Uterus (tissue), 4 donors: ENCODE data around the gene SKP1. TPM values are rescaled to one million over a fixed set of nuclear protein-coding genes. Genes with fewer than 3 reads are reported as not detected.

Experiments
- DNase-seq, 2 donors: peaks; one replicate each; pipeline ENCODE4 v3.0.0-alpha.2; 2019 to 2020
- H3K27ac ChIP-seq, 2 donors: fragments of 200-600 bp; sonication (generic); 1 replicate in 1 of 2; 2 replicates in 1 of 2; pipeline ENCODE4 v1.5.1; 2016 to 2018
- H3K27me3 ChIP-seq, 2 donors: fragments of 200-600 bp; sonication (generic); one replicate each; pipeline ENCODE4 v1.5.1; 2018 to 2019; ENCODE audit warnings: control low read depth in 1 of 2
- H3K36me3 ChIP-seq, 2 donors: fragments of 200-600 bp; sonication (generic); one replicate each; pipeline ENCODE4 v1.5.1; 2019; ENCODE audit warnings: control low read depth in 1 of 2
- H3K4me1 ChIP-seq, 2 donors: fragments of 200-600 bp; sonication (generic); one replicate each; pipeline ENCODE4 v1.5.1; 2018 to 2019; ENCODE audit warnings: control low read depth in 1 of 2
- H3K4me3 ChIP-seq, 2 donors: fragments of 200-600 bp; sonication (generic); 1 replicate in 1 of 2; 2 replicates in 1 of 2; pipeline ENCODE4 v1.5.1; 2018 to 2019; ENCODE audit warnings: mild to moderate bottlenecking in 1 of 2
- H3K9me3 ChIP-seq, 2 donors: fragments of 200-600 bp; sonication (generic); one replicate each; pipeline ENCODE4 v1.5.1; 2019; ENCODE audit warnings: control low read depth in 1 of 2
- POLR2A ChIP-seq, 2 donors: fragments of 450-650 bp; IDR thresholded peaks; one replicate each; pipeline ENCODE4 v1.6.1; 2016; ENCODE audit warnings: antibody characterized with exemption in 2 of 2, mild to moderate bottlenecking in 1 of 2, moderate library complexity in 1 of 2
- intact Hi-C: fragments of 100-400 bp; cut with DNase I; formaldehyde crosslinking; loops from one replicate; pipeline ENCODE4 v1.15.1; 2023; ENCODE audit warnings: low total_unique reads
- total RNA-seq, 4 donors: library from RNA; depleted of rRNA in 3 of 4; stranded (reverse); fragments of >200 nt in 3 of 4; gene quantifications; one replicate each; pipeline versions ENCODE4 v1.1.0 to v1.2.4, GENCODE V29; 2014 to 2023
- TF ChIP-seq, protein P1 (sequence below), 4 experiments: fragments of 200-600 bp in 2 of 4; fragments of 450-650 bp in 2 of 4; sonication (generic) in 2 of 4; IDR thresholded peaks; one replicate each; pipeline ENCODE4 v1.5.1; 2016 to 2019; ENCODE audit warnings: antibody characterized with exemption in 4 of 4, mild to moderate bottlenecking in 2 of 4, moderate library complexity in 1 of 4
- donor health status: DM: yes; HTN: yes; CAD: no.

The SKP1 gene
- total RNA-seq, 4 donors from 2014 or later = 198 to 343 (median 235) TPM

DNA sequence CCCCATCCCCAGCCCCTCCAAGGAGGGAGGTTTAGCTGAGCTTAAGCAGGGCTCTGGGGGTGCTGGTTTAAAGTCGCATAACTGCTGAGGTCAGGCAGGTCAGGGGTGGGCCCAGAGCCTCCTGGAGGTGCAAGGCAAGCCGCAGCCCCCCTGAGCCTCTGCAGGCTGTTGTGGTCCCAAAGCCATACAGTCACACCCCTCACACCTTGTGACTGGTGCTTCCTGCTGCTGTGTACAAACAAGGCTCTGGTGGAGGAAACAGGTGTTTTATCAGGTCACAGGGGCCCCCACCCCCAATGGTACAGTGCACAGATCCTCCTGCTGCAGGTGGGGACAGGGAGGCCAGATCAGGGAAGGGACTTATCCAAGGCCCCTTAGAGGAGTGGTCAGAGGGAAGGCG is 54.2 kb downstream of the SKP1 start:
- Histone ChIP-seq H3K27me3 (no peaks in the 10 kb centered on the region), H3K4me3 (no peak overlapping the region), H3K9me3 (no peaks in the 10 kb centered on the region), H3K4me1 (peaks cover 0 to 8% of the 10 kb centered on the region in 2 donors), H3K36me3 (no peaks in the 10 kb centered on the region), H3K27ac (no peak overlapping the region)
- TF ChIP-seq, protein P1, sequence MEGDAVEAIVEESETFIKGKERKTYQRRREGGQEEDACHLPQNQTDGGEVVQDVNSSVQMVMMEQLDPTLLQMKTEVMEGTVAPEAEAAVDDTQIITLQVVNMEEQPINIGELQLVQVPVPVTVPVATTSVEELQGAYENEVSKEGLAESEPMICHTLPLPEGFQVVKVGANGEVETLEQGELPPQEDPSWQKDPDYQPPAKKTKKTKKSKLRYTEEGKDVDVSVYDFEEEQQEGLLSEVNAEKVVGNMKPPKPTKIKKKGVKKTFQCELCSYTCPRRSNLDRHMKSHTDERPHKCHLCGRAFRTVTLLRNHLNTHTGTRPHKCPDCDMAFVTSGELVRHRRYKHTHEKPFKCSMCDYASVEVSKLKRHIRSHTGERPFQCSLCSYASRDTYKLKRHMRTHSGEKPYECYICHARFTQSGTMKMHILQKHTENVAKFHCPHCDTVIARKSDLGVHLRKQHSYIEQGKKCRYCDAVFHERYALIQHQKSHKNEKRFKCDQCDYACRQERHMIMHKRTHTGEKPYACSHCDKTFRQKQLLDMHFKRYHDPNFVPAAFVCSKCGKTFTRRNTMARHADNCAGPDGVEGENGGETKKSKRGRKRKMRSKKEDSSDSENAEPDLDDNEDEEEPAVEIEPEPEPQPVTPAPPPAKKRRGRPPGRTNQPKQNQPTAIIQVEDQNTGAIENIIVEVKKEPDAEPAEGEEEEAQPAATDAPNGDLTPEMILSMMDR (IDR thresholded peaks at IDR 0.05) = no peak
- no peak for TF ChIP-seq POLR2A (IDR thresholded peaks at IDR 0.05)
- intact Hi-C loops = no loop called here
- DNase-seq = no peak

DNA sequence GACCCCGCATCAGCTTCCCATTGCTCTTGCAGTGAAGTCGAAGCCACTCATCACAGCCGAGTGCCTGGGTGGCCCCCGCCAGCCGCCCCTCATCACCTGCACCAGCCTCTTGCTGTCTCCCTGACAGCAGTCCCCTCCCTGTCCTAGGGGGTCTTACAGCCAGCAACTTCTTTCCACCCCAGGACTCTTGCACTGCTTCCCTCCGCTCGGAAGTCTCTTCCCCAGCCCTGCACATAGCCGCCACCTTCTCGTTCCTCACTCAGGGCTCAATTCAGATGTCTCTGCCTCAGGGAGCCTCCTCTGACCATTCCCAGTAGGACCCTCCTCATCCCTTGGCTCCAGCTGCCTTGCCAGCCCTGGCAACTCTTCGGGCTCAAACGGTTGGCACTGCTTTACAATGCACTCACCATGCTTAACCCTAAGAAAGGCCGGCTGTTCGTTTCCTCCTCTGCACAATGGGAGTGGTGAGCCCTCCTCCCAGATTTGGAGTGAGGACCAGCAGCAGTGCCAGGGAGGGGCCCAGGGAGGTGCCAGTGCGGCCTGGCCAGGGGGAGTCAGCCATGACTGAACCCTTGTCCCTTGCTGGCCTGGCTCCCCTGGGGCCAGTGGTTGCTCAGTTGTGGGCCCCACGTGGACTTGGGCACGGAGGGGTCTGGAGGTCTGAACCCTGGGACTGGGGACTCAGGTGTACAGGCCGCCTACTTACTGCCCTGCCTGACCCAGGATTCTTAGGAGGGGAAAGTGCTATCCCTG is 56.2 kb downstream of the SKP1 start:
- H3K4me3 ChIP-seq = no peak overlapping the region
- no peak overlapping the region for H3K27ac ChIP-seq
- no peaks in the 10 kb centered on the region for H3K36me3 ChIP-seq
- no peak for DNase-seq
- intact Hi-C loops = no loop called here
- H3K4me1 ChIP-seq = peaks cover 0 to 8% of the 10 kb centered on the region in 2 donors
- TF ChIP-seq, protein P1 (IDR thresholded peaks at IDR 0.05) = no peak
- no peak for TF ChIP-seq POLR2A (IDR thresholded peaks at IDR 0.05)
- H3K27me3 ChIP-seq = no peaks in the 10 kb centered on the region
- H3K9me3 ChIP-seq = no peaks in the 10 kb centered on the region

DNA sequence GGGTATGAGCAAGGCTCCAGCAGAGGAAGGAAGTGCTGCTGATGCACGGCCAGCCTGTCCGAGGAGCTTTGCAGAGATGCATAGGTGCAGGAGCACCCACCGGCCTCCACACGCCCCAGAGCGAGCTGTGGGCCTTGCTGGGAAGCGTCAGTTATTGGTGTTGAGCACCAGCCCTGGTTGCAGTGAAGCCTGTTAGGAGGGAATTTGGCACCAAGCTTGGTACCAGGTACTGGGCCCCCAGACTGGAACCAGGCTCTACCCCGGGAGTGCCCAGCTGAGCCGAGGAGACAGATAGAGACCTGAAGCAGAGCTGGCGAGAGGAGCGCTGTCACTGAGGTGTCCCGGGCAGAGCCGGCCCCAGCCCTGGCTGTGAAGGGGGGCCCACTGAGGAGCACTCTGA is 57.0 kb downstream of the SKP1 start:
- no peaks in the 10 kb centered on the region for H3K9me3 ChIP-seq
- TF ChIP-seq, protein P1 (IDR thresholded peaks at IDR 0.05) = no peak
- TF ChIP-seq POLR2A (IDR thresholded peaks at IDR 0.05) = no peak
- H3K27ac ChIP-seq = no peak overlapping the region
- no peaks in the 10 kb centered on the region for H3K36me3 ChIP-seq
- no peak overlapping the region for H3K4me3 ChIP-seq
- intact Hi-C loops = no loop called here
- DNase-seq = no peak
- no peaks in the 10 kb centered on the region for H3K27me3 ChIP-seq
- peaks cover 0 to 2% of the 10 kb centered on the region in 2 donors for H3K4me1 ChIP-seq

DNA sequence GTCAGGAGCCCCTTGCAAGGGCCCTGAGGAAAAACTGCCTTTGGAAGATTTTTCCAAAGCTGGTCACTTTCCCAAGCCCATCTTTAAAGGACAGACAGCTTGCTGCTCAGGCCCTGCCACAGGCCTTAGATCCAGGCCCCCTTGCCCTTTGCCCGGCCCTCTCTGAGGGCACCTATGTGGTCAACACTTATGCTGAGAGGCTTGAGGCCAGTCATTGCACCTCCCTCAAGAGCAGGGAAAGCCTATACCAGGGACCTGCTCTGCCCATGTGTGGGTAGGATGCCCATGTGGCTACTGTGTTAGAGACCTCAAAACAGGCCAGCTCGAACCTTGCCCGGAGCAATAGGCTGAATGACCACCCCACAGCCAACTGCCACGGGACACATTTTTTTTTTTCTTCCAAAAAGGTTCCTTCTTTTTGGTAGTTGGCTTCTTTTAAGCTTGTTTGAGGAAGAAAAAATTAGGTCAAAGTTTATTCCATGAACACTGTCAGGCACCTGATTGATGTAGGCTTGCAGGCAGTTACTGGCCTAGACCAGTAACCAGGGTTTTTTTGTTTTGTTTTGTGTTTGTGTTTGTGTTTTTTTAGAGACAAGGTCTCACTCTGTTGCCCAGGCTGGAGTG is 58.4 kb downstream of the SKP1 start:
- Histone ChIP-seq H3K27ac (no peak overlapping the region), H3K4me1 (peaks cover 0 to 9% of the 10 kb centered on the region in 2 donors), H3K9me3 (no peaks in the 10 kb centered on the region), H3K36me3 (no peaks in the 10 kb centered on the region), H3K4me3 (no peak overlapping the region), H3K27me3 (no peaks in the 10 kb centered on the region)
- TF ChIP-seq, protein P1 (IDR thresholded peaks at IDR 0.05) = no peak
- TF ChIP-seq POLR2A (IDR thresholded peaks at IDR 0.05) = no peak
- intact Hi-C loops = no loop called here
- DNase-seq = no peak
